Pancreas (tissue), 10 donors: ENCODE measurements around the gene MVK. TPM values are rescaled to one million over a fixed set of nuclear protein-coding genes. Genes with fewer than 3 reads are reported as not detected.

Experiments
- ATAC-seq, 4 donors: fragments of 200-7000 bp; cut with Tn5 transposase; one replicate each; pipeline versions ENCODE4 v1.8.0 to v1.9.1; 2020; ENCODE audit warnings: mild to moderate bottlenecking in 4 of 4, moderate library complexity in 4 of 4
- DNase-seq, 6 donors: peaks; one replicate each; pipeline ENCODE4 v3.0.0-alpha.2; 2020
- FAIRE-seq: peaks from 2 replicates; lab custom pipeline; 2012; peaks lifted over from hg19 to GRCh38; lab: Jason Lieb, UNC
- H3K27ac ChIP-seq, 4 donors: fragments of 200-600 bp; sonication (generic); 1 replicate in 3 of 4; 2 replicates in 1 of 4; pipeline versions ENCODE4 v1.5.0 to v1.8.0; 2020
- H3K27me3 ChIP-seq, 4 donors: fragments of 200-600 bp; one replicate each; pipeline ENCODE4 v1.8.0; 2021
- H3K36me3 ChIP-seq, 3 donors: fragments of 200-600 bp; sonication (generic) in 1 of 3; one replicate each; pipeline versions ENCODE4 v1.5.0 to v1.8.0; 2020 to 2021
- H3K4me1 ChIP-seq, 3 donors: fragments of 200-600 bp; one replicate each; pipeline ENCODE4 v1.8.0; 2021
- H3K4me3 ChIP-seq, 4 donors: fragments of 200-600 bp; sonication (generic) in 2 of 4; one replicate each; pipeline versions ENCODE4 v1.5.0 to v1.8.0; 2020 to 2021
- H3K9me3 ChIP-seq, 4 donors: fragments of 200-600 bp; one replicate each; pipeline ENCODE4 v1.8.0; 2021
- WGBS, 2 donors: extraction: QIAGEN DNeasy Blood & Tissue Kit; methylation state at CpG; one replicate each; pipeline ENCODE4 v1.1.7; 2013; 5-methylcytosine and 5-hydroxymethylcytosine counted together
- intact Hi-C, 3 donors: fragments of 100-400 bp; cut with DNase I; formaldehyde crosslinking; loops; one replicate each; pipeline versions ENCODE4 v1.11.1 to v1.14.2; 2022
- polyA plus RNA-seq, 2 donors: library from polyadenylated mRNA; stranded (reverse); fragments of 200-250 nt; gene quantifications; one replicate each; pipeline ENCODE4 v1.2.3, GENCODE V29; 2013
- total RNA-seq, 6 donors: library from RNA; stranded (reverse); fragmentation: NEBNext Ultra II Directional in 4 of 6; extraction: Animal tissue kit (Norgen Biotek cat#: 25700) in 4 of 6; gene quantifications; one replicate each; pipeline versions ENCODE4 v1.2.1 to v1.2.4, GENCODE V29; 2021 to 2023
- TF ChIP-seq, protein P1 (sequence below), 4 donors: fragments of 200-600 bp; sonication (generic) in 3 of 4; IDR thresholded peaks; one replicate each; pipeline versions ENCODE4 v1.5.0 to v1.8.0; 2021; ENCODE audit warnings: antibody characterized with exemption in 4 of 4
- donor health status: healthy with polysubstance abuse.
- donor health status: DM: no; HTN: no; CAD: no; lungs with moderate emphysema.
- donor health status: DM: no; HTN: no; CAD: no.
- donor health status: control.
- donor health status: control.
- donor health status: Bipolar disorder and iron deficiency.
- donor health status: DM: yes; HTN: yes; CAD: no.
- donor health status: DM: no; HTN: no; CAD: no.
- donor health status: DM: no; HTN: no; CAD: no.
- donor health status: DM: yes; HTN: yes; CAD: no.

MVK gene
- total and polyA plus RNA-seq, 8 donors, result 5.8 to 15.9 (median 7.4) TPM

DNA sequence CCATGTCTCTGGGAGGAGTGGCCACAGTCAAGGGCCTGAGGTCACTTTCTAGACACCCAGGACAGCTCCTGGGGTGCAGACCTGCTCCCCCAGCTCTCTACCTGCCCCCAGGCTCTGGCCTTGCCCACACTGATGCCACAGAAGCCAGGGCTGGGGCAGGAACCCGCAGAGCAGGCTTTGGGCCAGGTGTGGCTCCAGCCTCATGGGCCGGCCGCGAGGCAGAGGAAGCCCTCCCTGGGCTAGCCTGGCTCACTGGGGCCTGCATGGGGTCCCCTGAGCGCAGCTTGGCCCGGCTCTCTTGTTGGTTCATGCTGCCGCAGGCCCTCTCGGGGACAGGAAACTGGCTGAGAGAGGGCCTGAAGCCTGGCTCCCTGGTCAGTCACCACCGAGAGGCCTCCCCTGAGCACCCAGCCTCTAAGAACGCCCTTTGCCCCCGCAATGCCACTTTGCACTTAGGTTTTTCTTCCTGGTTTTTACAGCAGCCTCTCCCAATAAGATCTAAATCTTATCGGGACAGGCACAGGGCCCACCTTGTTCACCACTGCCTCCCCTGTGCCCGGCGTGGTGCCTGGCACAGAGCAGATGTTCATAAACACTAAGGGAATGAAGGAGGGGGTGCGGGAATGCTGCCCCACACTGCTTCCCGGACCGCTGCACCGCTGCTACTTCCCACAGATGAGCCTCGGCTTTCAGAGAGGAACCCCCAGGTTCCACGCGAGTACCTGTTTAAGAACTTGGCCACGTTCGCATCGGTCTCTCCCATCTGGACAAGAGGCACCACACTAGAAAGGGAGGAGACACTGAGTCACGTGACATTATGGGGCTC is 15.0 kb upstream of the MVK start:
- Histone ChIP-seq H3K27me3 (no peaks in the 10 kb centered on the region), H3K4me1 (no peaks in the 10 kb centered on the region), H3K36me3 (no peaks in the 10 kb centered on the region), H3K9me3 (no peaks in the 10 kb centered on the region), H3K27ac (no peak overlapping the region), H3K4me3 (no peak overlapping the region)
- TF ChIP-seq, protein P1, sequence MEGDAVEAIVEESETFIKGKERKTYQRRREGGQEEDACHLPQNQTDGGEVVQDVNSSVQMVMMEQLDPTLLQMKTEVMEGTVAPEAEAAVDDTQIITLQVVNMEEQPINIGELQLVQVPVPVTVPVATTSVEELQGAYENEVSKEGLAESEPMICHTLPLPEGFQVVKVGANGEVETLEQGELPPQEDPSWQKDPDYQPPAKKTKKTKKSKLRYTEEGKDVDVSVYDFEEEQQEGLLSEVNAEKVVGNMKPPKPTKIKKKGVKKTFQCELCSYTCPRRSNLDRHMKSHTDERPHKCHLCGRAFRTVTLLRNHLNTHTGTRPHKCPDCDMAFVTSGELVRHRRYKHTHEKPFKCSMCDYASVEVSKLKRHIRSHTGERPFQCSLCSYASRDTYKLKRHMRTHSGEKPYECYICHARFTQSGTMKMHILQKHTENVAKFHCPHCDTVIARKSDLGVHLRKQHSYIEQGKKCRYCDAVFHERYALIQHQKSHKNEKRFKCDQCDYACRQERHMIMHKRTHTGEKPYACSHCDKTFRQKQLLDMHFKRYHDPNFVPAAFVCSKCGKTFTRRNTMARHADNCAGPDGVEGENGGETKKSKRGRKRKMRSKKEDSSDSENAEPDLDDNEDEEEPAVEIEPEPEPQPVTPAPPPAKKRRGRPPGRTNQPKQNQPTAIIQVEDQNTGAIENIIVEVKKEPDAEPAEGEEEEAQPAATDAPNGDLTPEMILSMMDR (IDR thresholded peaks at IDR 0.05), result no peak
- ATAC-seq (no peak), DNase-seq (no peak), FAIRE-seq (no peak)
- intact Hi-C loops, result no loop called here
- WGBS, 2 donors, result 95 to 96% methylated on average over 22 to 25 of the region's 25 CpGs

DNA sequence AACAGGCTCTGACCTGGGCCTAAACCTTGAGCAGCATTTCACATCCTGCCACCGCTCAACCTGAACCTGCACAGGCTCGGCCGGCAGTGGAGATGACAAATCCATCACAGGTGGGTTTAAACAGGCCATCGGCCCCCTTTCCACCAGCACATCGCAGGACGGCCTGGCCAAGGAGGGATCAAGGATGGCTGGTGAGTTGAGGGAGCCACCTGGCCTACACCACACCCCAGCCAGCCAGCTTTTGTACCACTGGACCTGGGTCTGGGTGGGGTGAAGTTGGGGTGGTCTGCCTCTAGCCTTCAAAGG is 14.4 kb upstream of the MVK start:
- H3K4me1 ChIP-seq, result no peaks in the 10 kb centered on the region
- H3K27ac ChIP-seq, result no peak overlapping the region
- 94 to 96% methylated on average over 6 of the region's 6 CpGs for WGBS, 2 donors
- no peak for FAIRE-seq
- no peak for ATAC-seq
- DNase-seq, result no peak
- intact Hi-C loops, result no loop called here
- H3K4me3 ChIP-seq, result no peak overlapping the region
- no peaks in the 10 kb centered on the region for H3K27me3 ChIP-seq
- H3K36me3 ChIP-seq, result peaks cover 0 to 3% (median 0%) of the 10 kb centered on the region in 3 donors
- no peaks in the 10 kb centered on the region for H3K9me3 ChIP-seq
- TF ChIP-seq, protein P1 (IDR thresholded peaks at IDR 0.05), result no peak

DNA sequence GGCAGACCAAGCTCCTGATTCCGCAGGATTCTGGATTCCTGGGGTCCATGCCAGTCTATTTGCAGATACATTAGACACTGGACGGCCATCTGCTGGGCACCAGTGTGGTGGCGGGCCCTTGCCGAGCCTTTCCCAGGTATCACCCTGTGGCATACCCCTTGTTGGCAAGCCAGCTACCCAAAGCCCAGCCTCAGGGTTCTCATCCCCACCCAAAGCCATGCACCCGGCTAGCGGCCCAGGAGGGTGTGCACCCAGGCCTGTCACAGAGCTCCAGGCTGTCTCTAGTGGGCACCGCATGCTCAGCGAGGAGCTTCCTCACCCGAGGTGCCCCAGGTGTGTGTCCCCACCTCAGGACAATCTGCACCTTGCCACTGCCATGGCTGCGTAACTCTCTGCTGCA is 14.0 kb upstream of the MVK start:
- DNase-seq (peak in 1 of 6 donors; percentile 59), FAIRE-seq (no peak), ATAC-seq (no peak)
- Histone ChIP-seq H3K9me3 (no peaks in the 10 kb centered on the region), H3K36me3 (peaks cover 0 to 3% (median 0%) of the 10 kb centered on the region in 3 donors), H3K27ac (no peak overlapping the region), H3K4me1 (no peaks in the 10 kb centered on the region), H3K27me3 (no peaks in the 10 kb centered on the region), H3K4me3 (no peak overlapping the region)
- intact Hi-C loops, result no loop called here
- WGBS, 2 donors, result 92 to 96% methylated on average over 10 of the region's 10 CpGs
- TF ChIP-seq, protein P1 (IDR thresholded peaks at IDR 0.05), result no peak

DNA sequence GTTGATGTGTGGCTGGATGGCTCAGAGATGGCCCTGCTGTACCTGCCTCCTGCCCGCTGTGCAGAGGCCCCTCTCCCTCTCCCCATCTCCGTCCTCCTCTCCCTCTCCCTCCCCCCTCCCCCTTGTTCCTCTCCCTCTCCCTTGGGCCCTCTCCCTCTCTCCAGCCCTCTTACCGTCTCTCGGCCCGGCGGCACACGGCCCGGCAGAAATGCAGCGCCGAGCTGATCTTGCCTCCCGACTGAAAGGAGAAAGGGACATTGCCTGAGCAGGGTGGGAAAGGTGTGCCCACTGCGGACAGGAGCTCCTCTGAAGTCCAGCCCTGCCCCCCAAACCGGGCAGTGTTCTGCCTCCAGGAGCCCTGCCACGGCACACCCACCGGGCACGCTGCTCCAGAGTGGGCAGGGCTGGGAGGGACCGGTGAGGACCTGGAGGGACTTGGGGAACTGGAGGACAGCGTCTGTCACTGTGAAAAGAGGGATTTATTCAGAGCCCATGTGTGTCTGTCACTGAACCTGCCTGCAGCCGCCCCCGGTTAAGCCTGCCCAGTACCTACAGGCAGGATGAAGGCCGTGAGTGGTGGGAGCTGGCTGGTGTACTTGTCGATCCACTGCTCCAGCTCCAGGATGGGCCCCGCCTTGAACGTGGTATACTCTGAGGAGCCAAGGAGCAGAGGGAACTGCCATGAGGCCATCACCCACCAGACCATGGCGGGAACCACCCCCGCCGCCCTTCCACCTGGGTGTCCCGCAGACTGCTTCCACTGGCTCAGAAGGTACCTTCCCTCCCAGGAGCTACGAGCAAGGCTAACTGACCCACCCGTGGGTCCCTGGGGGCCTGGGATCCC is 12.5 kb upstream of the MVK start:
- FAIRE-seq, result no peak
- Histone ChIP-seq H3K36me3 (peaks cover 0 to 3% (median 0%) of the 10 kb centered on the region in 3 donors), H3K27ac (no peak overlapping the region), H3K4me3 (no peak overlapping the region), H3K4me1 (no peaks in the 10 kb centered on the region), H3K9me3 (no peaks in the 10 kb centered on the region), H3K27me3 (no peaks in the 10 kb centered on the region)
- DNase-seq, result no peak
- TF ChIP-seq, protein P1 (IDR thresholded peaks at IDR 0.05), result no peak
- ATAC-seq, result no peak
- intact Hi-C loops, result no loop called here
- WGBS, 2 donors, result 91 to 93% methylated on average over 30 of the region's 30 CpGs
